Skeletal muscle cell (primary cell): Measurements from ENCODE around the gene HYAL1.

Experiments
- DNase-seq: peaks from one replicate; pipeline ENCODE4 v3.0.0-alpha.2; 2010; ENCODE audit warnings: low read depth
- H3K4me3 ChIP-seq: 2 replicates; pipeline ENCODE4 v1.5.1; 2011; ENCODE audit warnings: low read depth, mild to moderate bottlenecking, control low read depth, low read length, moderate library complexity

HYAL1 gene

DNA sequence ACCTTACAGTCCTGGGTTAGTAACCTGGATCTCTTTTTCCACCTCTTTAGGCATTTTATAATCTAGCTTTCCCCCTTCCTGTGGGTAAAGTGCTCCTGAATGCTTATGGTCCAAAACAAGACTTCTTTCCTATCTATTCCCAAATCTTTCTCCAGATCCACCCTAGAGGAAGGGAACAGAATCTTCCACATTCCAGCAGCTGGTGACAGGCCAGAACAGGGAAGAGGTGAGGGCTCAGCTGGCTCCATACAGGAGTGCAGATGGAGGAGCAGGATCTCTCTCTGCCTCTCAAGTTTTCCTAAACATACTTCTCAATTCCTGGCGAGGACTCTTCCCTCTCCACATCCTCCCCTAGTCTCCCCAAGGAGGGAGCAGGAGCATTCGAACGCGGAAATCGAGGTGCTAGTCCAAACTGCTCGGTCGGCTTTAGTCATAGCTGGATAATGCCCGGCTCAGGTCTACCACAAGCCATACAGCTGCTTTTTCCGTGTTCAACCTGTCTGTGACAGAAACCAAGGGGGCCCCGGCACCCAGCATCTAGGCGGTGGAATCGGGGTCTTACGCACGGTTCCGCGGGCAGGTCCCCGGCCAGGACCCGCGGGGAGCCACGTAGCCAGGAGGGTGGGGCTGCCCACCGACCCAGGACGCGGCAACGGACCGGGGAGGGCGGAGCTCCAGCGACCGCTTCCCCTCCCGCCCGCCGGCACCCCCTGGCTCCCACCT, 33.2 kb upstream of the HYAL1 start:
- H3K4me3 ChIP-seq: peak overlapping the region; percentile 83
- DNase-seq: no peak

DNA sequence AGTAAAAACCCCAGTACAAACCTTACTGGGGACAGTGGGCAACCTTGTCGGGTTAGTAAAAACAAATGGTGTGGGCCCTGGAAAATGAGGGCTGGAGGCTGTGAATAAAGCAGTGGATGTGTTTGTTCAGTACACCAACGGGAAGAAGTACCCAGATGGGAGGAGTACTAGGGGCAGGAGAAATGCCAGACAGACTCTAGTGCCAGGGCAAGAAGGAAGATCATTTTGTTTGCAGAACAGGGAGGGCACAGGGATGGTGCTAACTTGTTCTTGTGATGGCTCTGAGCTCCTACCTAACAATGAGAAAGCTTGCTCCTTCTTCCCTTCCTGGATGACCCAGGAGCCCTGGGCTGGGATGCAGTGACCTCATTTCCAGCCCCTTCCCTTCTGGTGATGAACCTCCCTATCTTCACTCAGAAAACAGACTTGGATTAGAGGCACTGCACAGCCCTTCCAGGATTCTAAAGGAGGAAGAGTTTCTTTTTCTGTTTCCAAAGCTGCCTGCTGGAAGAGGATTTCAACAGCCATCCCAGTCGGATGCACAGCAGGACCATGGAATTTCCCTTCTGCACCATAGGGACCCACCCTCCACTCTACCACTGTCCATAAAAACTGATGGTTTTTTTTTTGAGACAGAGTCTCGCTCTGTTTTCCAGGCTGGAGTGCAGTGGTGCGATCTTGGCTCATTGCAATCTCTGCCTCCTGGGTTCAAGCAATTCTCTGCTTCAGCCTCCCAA, 31.1 kb upstream of the HYAL1 start:
- no peak overlapping the region for H3K4me3 ChIP-seq
- no peak for DNase-seq

DNA sequence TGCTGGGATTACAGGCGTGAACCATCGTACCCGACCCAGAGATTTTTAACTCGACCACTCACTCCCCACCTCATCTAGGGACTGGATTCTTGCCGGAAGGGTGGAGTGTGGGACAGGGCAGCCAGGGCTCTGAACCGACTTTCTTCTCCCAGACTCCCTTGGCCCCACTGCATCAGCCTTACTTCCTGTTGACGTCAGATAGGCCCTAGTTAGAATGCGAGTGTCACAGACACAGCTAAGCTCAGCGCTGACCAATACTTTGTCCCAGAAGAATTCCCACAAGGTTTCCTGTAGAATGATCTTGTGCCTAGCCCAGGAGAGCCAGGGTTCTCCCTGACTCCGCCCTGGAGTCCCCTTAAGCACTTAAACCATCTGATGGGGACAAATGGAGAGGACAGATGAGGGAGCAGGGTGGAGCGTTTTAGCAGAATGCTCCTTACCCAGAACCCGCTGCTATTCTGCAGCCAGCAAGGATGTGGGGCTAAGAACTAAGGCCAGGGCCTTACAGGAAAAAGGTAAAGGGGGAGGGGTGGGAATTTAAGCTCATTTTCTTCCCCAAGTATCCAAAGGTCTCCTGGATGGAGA, 30.5 kb upstream of the HYAL1 start:
- H3K4me3 ChIP-seq: no peak overlapping the region

DNA sequence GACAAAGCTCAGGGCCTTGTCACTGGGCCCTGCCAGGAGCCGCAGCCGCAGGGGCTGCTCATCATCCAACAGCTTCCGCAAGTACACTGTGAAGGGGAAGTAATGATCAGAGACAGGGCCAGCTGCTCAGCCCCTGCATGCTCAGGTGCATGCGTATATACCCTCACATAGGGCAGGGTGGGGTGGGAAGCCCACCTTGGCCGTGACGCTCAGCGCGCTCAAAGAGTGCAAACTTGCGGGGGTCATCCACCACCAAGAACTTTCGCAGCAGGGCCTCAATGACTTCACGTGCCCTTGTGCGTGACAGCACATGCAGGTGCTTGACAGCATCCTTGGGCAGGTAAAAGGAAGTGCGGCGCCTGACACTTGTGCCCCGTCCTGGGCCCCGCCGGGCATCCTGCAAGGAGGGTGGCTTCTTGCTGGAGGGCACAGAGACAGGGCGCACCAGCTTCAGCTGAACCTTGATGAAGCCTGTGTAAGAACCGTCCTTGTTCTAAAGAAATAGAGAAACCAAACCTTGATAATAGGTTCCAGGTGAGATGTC, 28.1 kb upstream of the HYAL1 start:
- no peak overlapping the region for H3K4me3 ChIP-seq
- DNase-seq: no peak

More for the DNA sequence above, 30.5 kb upstream of the HYAL1 start:
- peak; percentile 65 for DNase-seq

DNA sequence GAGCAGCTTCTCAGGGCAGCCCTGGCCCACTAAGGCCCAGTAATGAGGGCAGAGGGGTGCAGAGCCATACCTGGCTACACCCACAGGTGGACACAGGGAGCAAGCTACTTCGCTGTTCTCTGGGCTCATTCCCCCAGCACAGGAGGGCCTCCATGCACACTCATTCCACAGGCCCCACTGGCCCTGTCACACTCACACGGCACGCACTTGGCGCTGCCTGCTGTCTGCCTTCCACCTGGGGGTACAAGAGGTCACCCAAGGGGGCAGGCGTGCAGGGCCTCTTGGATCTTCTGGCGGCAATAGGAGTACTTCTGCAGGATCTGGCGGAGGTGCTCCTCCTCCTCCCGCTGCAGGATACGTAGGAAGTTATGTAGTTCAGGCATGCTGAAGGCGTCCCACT, 27.0 kb upstream of the HYAL1 start:
- no peak for DNase-seq
- no peak overlapping the region for H3K4me3 ChIP-seq

DNA sequence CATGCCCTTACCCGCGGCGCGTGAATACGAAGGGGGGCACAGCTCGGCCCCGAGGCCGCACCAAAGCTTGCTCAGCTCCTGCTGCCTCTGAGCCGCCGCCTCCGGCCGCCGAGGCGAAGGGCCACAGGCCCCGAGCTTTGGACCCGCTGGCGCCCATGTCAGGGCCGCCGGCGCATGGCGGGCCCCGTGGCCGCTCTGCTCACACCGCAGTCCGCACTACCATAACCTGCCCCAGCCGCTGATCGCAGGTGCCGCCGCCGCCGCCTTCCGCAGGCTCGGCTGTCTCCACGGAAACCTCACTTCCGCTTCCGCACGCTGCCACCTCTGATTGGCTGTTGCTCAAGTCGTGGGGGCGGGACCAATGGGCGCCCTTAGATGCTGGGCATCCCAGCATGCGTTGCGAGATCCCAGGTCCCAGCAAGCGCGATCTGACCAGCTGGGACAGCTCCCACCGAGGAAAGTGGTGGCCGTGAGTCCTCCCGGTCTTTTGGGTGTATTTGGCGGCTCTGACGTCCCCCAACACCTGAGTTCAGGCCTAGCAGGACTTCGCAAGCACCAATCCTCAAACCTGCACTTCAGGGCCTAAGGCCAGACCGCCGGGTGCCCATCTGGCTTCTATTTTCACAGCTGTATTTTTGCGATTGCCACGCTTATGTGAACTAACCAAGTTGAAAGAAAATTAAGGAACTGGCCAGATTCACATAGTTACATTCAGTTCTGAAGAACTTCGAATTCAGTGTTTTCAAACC, 24.7 kb upstream of the HYAL1 start, which contains the start of gene TUSC2:
TSS of gene TUSC2 (minus strand) at position 281 of the 749 bp plus-strand sequence. CDS start at position 157, 124 bp downstream.
- peak; percentile 81 for DNase-seq
- peak within 1 kb of the TSS; percentile 94 for H3K4me3 ChIP-seq

DNA sequence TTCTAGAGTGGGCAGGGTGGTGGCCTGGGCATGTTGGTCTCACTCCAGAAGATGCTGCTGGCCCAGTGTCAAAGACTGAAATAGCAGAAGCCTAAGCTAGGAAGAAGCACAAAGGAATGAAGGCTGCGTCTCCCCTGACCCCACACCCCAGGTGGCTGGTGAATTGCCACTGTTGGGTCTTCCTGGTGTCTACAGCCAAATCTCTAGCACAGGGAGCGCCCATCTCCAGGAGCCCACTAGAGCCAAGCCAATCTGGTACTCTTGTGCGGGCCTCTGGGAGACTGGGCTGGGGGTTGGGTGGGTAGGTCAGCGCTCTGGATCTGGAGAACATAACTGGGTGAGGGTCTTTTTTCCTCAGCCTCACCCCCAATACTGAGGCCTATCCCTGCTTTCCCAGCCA, 23.8 kb upstream of the HYAL1 start:
- no peak for DNase-seq
- peak overlapping the region; percentile 94 for H3K4me3 ChIP-seq

DNA sequence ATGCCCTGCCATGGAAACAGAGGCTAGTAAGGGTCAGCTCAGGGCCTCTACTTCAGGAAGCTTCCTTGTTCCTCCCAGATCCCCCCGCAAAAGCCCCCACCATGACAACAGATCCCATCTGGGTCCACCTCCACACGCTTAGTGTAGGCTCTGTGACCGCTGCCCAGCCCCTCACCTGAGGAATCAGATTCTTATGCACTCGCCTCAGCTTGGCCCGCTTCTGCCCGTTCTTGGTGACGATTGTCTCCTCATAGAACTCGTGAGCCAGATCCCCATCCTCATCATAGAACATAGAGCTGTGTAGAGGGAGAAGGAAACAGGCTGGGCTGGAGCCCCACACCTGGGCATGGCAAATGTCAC, 22.8 kb upstream of the HYAL1 start:
- no peak for DNase-seq

DNA sequence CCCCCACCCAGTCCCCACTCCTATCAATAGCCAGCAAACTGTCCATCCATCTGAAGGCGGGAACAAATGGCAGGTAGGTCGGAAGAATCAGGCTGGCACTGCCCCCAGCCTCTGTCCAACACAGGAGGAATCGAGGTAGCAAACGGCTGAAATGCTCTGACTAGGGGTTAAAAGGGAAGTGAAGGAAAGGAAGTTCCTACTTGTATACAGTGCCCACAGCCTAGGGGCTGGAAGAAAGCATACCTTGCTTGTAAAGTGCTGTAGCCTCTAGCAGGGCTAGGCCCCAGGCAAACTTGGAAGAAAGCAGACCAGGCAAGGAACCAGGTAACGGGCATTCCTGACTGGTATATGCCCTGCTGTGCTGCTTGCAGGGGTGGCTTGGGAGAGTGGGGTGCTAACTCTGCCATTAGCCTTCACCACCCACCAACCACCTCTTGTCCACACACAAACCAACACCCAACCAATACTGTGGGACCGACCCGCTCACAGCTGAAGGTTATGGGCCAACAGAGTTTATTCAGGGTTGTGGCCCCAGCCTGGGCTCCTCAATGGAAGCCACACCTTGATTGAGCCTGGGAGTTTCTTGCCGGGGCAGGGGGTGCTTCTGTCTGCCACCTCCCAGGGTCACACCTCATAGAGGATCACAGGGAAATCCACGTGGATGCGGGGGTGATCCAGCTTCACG, 22.3 kb upstream of the HYAL1 start:
- DNase-seq: no peak
- no peak overlapping the region for H3K4me3 ChIP-seq

More for the DNA sequence above, 22.8 kb upstream of the HYAL1 start:
- no peak overlapping the region for H3K4me3 ChIP-seq

DNA sequence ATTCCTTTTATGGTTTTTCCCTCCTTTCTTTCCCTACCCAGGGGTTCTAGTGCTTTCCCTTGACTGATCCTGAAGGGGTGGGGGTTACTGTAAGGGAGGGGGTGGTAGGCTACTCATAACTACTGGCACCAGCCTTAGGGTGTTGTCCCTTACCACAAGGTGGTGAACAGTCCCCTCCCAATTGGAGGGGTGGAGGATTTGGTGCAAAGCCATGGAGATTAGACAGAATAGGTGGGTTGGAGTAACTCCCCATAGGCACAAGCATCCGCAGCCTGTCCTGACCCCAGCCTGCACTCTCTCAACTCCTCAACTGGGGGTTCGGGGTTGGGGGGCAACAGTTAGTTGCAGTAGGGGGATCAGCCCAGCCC, 21.7 kb upstream of the HYAL1 start:
- no peak for DNase-seq
- no peak overlapping the region for H3K4me3 ChIP-seq

DNA sequence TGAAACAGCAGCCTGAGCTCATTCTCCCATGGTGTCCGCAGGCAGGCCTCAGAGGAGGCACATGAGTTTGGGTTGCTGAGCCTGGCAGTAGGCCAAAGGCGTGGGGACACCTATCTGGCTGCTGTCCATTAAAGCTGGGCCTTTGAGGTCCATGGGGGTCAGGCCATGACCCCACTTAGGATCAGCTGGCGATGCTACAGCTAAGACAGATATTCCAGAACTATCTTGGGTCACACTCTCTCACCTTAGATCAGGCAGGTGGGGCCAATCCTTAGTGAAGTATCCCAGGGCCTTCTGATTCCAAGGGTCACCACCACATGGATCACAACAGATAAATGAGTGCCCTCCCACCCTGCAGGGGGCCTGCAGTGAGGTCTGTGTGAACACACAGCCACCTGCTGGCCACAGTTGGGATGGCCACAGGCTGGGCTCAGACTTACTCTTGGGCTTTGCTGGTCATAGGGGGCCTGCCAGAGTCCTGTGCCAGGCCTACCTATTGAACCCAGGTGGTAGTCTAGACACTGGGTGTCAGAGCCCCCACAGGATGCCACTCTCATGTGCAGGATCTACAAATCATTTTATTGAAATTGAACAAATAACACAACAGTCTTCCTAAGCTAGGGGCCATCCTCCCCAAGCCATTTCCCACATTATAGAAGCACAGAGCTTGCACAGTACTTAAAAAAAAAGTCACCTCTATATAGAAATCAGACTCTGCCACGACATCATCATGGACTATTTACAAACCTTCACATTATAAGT, 21.2 kb upstream of the HYAL1 start:
- DNase-seq: peak; percentile 24
- no peak overlapping the region for H3K4me3 ChIP-seq

DNA sequence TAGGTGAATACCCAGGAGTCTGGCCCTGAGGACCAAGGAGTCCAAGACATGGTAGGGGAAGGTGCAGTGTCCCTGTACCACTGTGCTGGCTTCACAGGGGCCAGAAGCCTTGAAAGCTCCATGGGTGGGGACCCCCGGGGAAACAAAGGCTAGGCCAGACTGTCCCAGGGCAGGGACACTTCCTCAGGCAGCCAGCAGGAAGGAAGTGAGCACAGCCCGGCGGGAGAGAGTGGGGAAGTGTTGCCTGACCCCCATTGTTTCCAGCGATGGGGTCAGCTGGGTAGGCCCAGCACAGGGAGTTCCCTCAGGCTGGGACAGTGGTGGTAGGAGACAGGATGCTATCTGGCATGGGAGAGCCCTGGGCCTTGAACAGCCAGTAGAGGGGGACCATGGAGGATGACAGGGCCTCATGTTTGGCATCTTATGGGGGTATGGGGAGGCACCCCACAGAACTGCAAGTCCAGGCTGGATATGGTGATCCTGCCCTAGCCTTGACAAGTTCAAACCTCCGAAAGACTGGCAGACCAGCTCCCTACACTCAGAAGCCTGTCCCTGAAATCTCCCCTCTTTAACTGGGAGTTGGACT, 20.3 kb upstream of the HYAL1 start:
- no peak overlapping the region for H3K4me3 ChIP-seq
- DNase-seq: no peak

DNA sequence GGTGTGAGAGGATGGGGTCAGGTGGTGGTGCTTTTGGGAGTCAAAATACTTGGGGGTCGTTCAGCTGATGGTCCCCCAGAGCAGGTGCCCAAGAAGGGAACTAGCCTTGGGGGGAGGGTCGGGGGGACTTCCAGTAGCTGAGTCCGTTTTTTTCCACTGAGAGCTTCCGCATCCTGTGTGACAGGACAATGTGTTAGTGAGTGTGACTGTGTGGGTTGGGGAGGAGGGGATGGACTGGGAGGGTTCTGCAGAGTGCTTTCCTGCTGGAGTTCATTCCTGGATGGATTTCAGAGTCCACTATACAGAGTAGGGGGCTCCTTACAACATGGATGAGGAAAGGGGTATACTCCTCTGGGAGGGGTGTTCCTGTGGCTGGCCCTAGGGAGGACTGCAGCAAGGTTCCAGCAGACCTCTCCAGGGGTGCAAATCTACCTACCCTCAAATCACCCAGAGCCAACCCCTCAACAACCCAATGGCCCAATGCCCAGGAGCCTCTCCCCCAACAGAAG, 19.8 kb upstream of the HYAL1 start:
- H3K4me3 ChIP-seq: no peak overlapping the region
- no peak for DNase-seq

DNA sequence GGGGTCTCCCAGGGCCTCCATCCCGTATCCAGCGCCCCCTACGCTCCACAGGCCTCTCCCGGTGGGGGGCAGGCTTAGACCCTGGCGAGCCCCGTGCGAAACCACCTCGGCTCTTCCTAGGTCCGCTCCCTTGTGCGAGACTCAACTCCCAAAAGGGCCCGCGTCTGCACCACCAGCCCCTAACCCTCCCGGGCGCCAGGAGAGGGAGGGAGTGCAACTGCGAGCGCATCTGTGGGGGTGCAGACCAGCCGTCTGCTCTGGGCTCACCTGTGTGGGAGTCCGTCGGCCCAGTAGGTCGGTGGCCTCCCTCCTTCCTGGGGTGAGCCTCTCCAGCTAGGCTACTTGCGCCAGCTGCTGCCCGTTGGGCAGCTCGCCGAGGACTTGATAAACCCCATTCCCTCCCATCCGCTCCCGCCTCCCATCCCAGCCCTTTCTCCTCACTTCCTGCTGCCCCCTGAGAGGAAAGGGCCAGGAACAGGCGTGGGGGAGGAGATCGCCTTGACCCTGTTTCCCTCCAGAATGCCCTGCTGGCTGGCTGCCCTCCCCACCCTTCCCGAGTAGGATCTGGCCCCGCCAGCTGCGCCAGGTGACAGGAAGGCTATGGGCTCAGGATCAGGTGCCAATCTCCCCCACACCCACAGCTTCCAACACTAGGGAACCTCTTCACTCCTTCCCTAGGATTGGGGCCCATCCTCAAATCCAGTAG, 19.2 kb upstream of the HYAL1 start, which contains the start of gene HYAL2:
TSS of gene HYAL2 (minus strand) at position 360 of the 706 bp plus-strand sequence. CDS start 2,256 bp downstream, outside the sequence.
- no peak for DNase-seq
- H3K4me3 ChIP-seq: peak within 1 kb of the TSS; percentile 80

DNA sequence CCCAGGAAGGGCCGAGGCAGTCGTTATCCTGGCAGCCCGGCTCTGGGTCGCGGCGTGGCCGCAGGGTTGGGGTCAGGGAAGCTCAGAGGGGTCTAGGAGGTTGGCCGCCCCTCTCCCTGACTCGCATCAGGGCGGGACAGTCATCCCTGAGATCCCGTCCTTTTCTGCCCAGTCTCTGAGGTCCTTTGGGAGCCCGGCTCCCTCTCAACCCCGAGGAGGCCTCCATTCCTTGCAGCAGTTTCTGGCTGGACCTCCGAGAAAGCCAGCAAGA, 18.7 kb upstream of the HYAL1 start:
- DNase-seq: no peak
- peak overlapping the region; percentile 80 for H3K4me3 ChIP-seq

DNA sequence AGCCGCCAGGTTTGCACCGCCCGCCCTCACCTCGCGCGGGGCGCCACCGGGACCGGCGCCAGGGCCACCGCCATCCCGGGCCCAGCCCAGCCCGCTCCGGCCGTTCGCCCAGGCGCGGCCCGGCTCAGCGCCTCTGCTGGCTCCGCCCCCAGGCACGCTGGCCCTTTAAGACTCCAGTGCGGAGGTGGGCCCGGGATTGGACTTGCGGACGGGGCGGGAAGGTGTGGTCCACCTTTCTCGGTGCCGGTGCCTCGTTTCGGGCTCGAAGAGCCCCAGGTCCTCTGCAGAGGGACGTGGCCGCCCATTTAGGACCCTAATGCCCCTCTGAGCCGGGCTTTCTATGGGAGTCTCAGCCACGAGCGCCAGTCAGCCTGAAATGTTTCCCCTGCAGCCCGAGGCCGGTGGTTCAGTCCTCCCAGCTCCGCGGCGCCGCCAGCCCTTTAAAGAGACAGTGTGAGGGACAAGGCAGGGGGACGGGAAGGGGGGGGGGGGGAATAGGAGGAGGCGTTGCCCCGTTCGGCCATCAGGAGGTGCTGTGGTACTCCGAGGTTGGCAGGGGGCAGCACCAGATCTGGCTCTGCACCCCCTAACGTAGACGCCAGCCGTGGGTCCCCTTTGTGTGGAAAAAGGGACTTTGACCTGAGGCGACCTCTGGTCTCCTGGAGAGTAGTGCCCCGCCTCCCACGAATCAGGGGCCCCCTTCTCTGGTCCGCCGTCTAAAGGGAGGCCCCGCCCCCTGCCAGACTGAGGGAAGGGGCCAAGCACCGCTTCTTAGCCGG, 18.2 kb upstream of the HYAL1 start:
- peak overlapping the region; percentile 80 for H3K4me3 ChIP-seq
- DNase-seq: peak; percentile 65

DNA sequence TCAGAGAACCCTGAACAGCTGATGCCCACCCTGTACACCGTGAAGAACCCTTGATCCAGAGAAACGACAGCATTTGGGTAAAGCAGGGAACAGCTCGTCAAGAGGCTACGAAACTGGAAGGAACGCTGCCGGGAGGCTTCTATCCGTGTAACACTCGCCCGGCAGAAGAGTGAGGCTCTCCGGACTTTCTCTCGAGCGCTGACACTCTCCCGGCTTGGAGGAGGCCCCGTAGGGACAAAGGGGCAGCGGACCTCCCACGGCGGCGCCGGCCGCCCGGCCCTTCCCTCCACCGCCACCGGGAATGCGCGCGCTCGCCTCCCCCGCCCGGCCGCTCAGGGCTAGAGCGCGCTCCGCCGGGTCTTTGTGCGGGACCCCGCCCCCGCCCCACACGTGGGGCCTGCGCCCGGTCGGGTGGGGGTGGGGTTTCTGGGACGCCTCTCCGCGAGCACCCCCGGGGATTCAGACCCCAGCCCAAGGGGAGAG, 17.5 kb upstream of the HYAL1 start:
- no peak for DNase-seq
- H3K4me3 ChIP-seq: peak overlapping the region; percentile 80
